Activated CD4-positive, CD25-positive, alpha-beta regulatory T cell treated with anti-CD3 and anti-CD28 coated beads, Interleukin-2, amount 50 U/mL, for 24 hours (primary cell): Measurements from ENCODE around the gene TCF12.

Experiments used
- ATAC-seq, 2 donors: fragments of 150-1000 bp; cut with Tn5 transposase; one replicate each; pipeline ENCODE4 v1.10.0; 2021; ENCODE audit warnings: mild to moderate bottlenecking in 1 of 2, moderate library complexity in 1 of 2

Gene TCF12

GRCh38 chr15:57019496-57020160 is 101.2 kb downstream of the TCF12 start:
- ATAC-seq, result peak in 1 of 2 donors; percentile 13

- no peak for ATAC-seq
These were observed 107.0 kb downstream of the TCF12 start for GRCh38 chr15:57025264-57025926.

- no peak for ATAC-seq
These were observed 107.7 kb downstream of the TCF12 start for GRCh38 chr15:57026016-57026592.

- no peak for ATAC-seq
These were observed 109.2 kb downstream of the TCF12 start for GRCh38 chr15:57027596-57027995.

GRCh38 chr15:57028176-57028575 is 109.7 kb downstream of the TCF12 start:
- ATAC-seq, result no peak

- ATAC-seq, result no peak
These were observed 111.6 kb downstream of the TCF12 start for GRCh38 chr15:57030011-57030410.

GRCh38 chr15:57031082-57031481 is 112.6 kb downstream of the TCF12 start:
- ATAC-seq, result no peak

GRCh38 chr15:57031605-57032004 is 113.2 kb downstream of the TCF12 start:
- no peak for ATAC-seq

GRCh38 chr15:57032338-57032737 is 113.9 kb downstream of the TCF12 start:
- ATAC-seq, result no peak

GRCh38 chr15:57033715-57034439 is 115.4 kb downstream of the TCF12 start:
- ATAC-seq, result no peak

GRCh38 chr15:57034613-57035012 is 116.2 kb downstream of the TCF12 start:
- no peak for ATAC-seq

GRCh38 chr15:57035664-57036063 is 117.2 kb downstream of the TCF12 start:
- ATAC-seq, result no peak

- ATAC-seq, result no peak
These were observed 117.9 kb downstream of the TCF12 start for GRCh38 chr15:57036352-57036751.

GRCh38 chr15:57037548-57037947 is 119.1 kb downstream of the TCF12 start:
- ATAC-seq, result peak in 1 of 2 donors; percentile 51

GRCh38 chr15:57038040-57038439 is 119.6 kb downstream of the TCF12 start:
- no peak for ATAC-seq

GRCh38 chr15:57038496-57038895 is 120.1 kb downstream of the TCF12 start:
- no peak for ATAC-seq

- no peak for ATAC-seq
These were observed 123.0 kb downstream of the TCF12 start for GRCh38 chr15:57041416-57041815.

GRCh38 chr15:57044072-57044702 is 125.7 kb downstream of the TCF12 start:
- no peak for ATAC-seq

GRCh38 chr15:57044970-57045369 is 126.5 kb downstream of the TCF12 start:
- ATAC-seq, result no peak

GRCh38 chr15:57045741-57046382 is 127.4 kb downstream of the TCF12 start:
- no peak for ATAC-seq

GRCh38 chr15:57048930-57049549 is 130.6 kb downstream of the TCF12 start:
- no peak for ATAC-seq

- ATAC-seq, result no peak
These were observed 135.0 kb downstream of the TCF12 start for GRCh38 chr15:57053470-57053869.
